RWPE2 (cell line): ENCODE measurements around the gene EXOSC5.
A peak's percentile ranks its signal among the peaks of the same experiment; 100 is the strongest.
"Not testable (repeated sequence)": the region's sequence is repeated elsewhere in the genome, so short reads cannot be mapped to it uniquely, and the experiment has no call there.

Source experiments
- ATAC-seq: fragments of 200-7000 bp; cut with Tn5 transposase; 3 replicates; pipeline ENCODE4 v1.9.1; 2021; ENCODE audit warnings: low read depth
- DNase-seq: peaks from one replicate; pipeline ENCODE4 v3.0.0-alpha.2; 2020; ENCODE audit warnings: low spot score
- H3K27ac ChIP-seq: fragments of 450-650 bp; 2 replicates; pipeline ENCODE4 v1.5.1; 2017; ENCODE audit warnings: mild to moderate bottlenecking; ENCODE audit not compliant: poor library complexity, severe bottlenecking
- H3K27me3 ChIP-seq: fragments of 250-450 bp; sonication (Bioruptor Pico); 2 replicates; pipeline ENCODE4 v1.5.1; 2021; ENCODE audit warnings: mild to moderate bottlenecking, moderate library complexity; ENCODE audit not compliant: insufficient read depth, poor library complexity, severe bottlenecking
- H3K36me3 ChIP-seq: fragments of 250-450 bp; sonication (Bioruptor Pico); 2 replicates; pipeline ENCODE4 v1.5.1; 2020; ENCODE audit warnings: low read depth, mild to moderate bottlenecking, moderate library complexity
- H3K4me1 ChIP-seq: fragments of 250-450 bp; sonication (Bioruptor Pico); 2 replicates; pipeline ENCODE4 v1.5.1; 2021; ENCODE audit warnings: mild to moderate bottlenecking, moderate library complexity; ENCODE audit not compliant: insufficient read depth, poor library complexity, severe bottlenecking
- H3K4me3 ChIP-seq: fragments of 250-450 bp; sonication (Bioruptor Pico); 2 replicates; pipeline ENCODE4 v1.5.1; 2021; ENCODE audit warnings: mild to moderate bottlenecking, moderate library complexity; ENCODE audit not compliant: severe bottlenecking
- H3K9me3 ChIP-seq: fragments of 250-450 bp; sonication (Bioruptor Pico); 2 replicates; pipeline ENCODE4 v1.5.1; 2021; ENCODE audit warnings: mild to moderate bottlenecking, moderate library complexity; ENCODE audit not compliant: severe bottlenecking
- CTCF ChIP-seq: fragments of 450-650 bp; IDR thresholded peaks from one replicate; pipeline ENCODE4 v1.5.1; 2017; ENCODE audit warnings: mild to moderate bottlenecking, moderate library complexity; ENCODE audit not compliant: poor library complexity, severe bottlenecking

The EXOSC5 gene

DNA sequence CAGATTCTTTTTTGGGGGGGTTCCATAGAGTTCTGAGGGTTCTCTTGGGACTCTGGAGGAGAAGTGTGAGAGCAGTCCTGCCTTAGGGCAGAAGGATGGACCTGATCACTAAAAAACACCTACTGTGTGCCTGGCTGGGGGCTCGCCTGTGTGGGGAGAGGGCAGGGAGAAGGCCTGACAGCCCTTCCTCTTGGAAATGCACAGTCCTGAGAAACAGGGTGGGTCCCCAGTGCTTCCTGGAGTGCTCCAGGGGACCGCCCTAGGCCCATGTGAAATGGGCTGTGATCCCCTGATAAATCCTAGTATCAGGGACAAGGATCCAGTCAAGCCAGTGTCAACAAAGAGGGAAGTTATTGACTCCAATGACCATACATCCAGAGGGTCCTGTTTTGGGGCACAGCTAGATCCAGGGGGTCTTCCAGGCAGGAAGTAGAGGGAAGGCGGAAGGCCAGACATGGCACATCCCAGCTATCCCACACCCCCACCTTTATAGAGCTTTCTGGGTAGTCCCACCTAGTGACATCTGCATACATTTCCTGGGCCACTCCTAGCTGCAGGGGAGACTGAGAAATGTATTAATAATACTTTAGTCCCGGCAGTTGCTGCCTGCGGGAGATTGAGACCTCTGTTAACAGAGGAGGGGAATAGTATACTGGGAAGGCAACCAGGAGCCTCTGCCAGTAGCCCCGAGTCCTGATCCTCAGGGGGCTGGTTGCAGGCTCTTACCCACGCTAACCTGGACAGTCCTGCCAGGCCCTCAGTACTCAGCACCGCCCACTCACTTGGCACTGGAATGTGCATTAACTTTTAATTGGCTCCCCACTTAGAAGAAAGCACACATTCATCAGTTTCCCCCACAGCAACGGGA, 14.2 kb upstream of the EXOSC5 start:
- Histone ChIP-seq H3K27ac (no peak overlapping the region), H3K4me1 (peaks cover 4% of the 10 kb centered on the region), H3K36me3 (peaks cover 8% of the 10 kb centered on the region; the same call in 1 of the 2 replicates), H3K9me3 (no peaks in the 10 kb centered on the region), H3K27me3 (no peaks in the 10 kb centered on the region), H3K4me3 (no peak overlapping the region)
- DNase-seq (no peak), ATAC-seq (no peak)
- no peak for TF ChIP-seq CTCF

GRCh38 chr19:41410336-41411054, 13.3 kb upstream of the EXOSC5 start:
- H3K9me3 ChIP-seq = no peaks in the 10 kb centered on the region
- H3K4me3 ChIP-seq = no peak overlapping the region
- H3K4me1 ChIP-seq = peaks cover 4% of the 10 kb centered on the region
- H3K27ac ChIP-seq = no peak overlapping the region
- DNase-seq (no peak), ATAC-seq (no peak)
- peaks cover 8% of the 10 kb centered on the region; the same call in 1 of the 2 replicates for H3K36me3 ChIP-seq
- no peak for TF ChIP-seq CTCF
- no peaks in the 10 kb centered on the region for H3K27me3 ChIP-seq

- Histone ChIP-seq H3K9me3 (no peaks in the 10 kb centered on the region), H3K27me3 (no peaks in the 10 kb centered on the region), H3K4me1 (peaks cover 4% of the 10 kb centered on the region), H3K4me3 (no peak overlapping the region), H3K27ac (no peak overlapping the region), H3K36me3 (peaks cover 8% of the 10 kb centered on the region; the same call in 1 of the 2 replicates)
- no peak for TF ChIP-seq CTCF
- ATAC-seq (peak; percentile 80), DNase-seq (no peak)
These were observed 12.1 kb upstream of the EXOSC5 start for GRCh38 chr19:41409288-41409687.

DNA sequence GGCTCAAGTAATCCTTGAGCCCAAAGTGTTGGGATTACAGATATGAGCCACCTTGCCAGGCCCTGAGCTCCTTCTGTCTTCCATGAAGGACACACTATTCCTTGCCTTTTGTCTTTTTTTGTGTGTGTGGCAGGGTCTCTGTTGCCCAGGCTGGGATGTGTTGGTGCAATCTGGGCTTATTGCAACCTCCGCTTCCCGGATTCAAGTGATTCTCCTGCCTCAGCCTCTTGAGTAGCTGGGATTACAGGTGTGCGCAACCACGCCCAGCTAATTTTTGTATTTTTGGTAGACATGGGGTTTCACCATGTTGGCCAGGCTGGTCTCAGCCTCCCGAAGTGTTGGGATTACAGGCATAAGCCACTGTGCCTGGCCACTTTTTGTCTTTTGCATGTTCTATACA, 11.7 kb upstream of the EXOSC5 start:
- H3K4me1 ChIP-seq, H3K36me3 ChIP-seq, H3K9me3 ChIP-seq, ATAC-seq, DNase-seq, H3K4me3 ChIP-seq, H3K27me3 ChIP-seq, H3K27ac ChIP-seq: not testable (repeated sequence)

DNA sequence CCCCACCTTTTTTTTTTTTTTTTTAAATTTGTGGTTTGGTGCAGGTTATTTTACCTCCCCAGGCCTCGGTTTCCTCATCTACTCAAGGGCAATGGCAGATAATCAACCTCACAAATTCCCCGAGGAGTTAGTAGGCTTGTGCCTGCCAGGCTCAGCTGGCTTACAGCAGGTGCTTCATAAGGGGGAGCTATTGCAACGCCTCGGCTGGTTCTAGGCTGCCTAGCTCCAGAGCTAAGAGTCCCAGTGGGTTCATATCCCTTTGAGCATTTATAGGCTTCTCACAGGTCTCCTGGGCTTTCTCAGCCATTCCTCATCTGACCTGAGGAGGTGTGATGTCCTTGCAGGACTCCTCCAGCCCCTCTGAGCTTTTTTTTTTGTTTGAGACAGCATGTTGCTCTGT, 11.1 kb upstream of the EXOSC5 start:
- H3K4me1 ChIP-seq = peaks cover 4% of the 10 kb centered on the region
- H3K36me3 ChIP-seq = peaks cover 8% of the 10 kb centered on the region; the same call in 1 of the 2 replicates
- no peaks in the 10 kb centered on the region for H3K9me3 ChIP-seq
- no peak for ATAC-seq
- DNase-seq = no peak
- H3K27ac ChIP-seq = no peak overlapping the region
- no peaks in the 10 kb centered on the region for H3K27me3 ChIP-seq
- no peak overlapping the region for H3K4me3 ChIP-seq
- TF ChIP-seq CTCF = no peak
